GM18907 (cell line): ENCODE data around the gene ORC5.
"Not testable (repeated sequence)": the region's sequence is repeated elsewhere in the genome, so short reads cannot be mapped to it uniquely, and the experiment has no call there.

Experiments used
- ATAC-seq: cut with Tn5 transposase; IDR thresholded peaks from one replicate; pipeline ENCODE4 v1.9.1; 2021; ENCODE audit warnings: mild to moderate bottlenecking, moderate library complexity; ENCODE audit not compliant: unreplicated experiment

ORC5 gene

DNA sequence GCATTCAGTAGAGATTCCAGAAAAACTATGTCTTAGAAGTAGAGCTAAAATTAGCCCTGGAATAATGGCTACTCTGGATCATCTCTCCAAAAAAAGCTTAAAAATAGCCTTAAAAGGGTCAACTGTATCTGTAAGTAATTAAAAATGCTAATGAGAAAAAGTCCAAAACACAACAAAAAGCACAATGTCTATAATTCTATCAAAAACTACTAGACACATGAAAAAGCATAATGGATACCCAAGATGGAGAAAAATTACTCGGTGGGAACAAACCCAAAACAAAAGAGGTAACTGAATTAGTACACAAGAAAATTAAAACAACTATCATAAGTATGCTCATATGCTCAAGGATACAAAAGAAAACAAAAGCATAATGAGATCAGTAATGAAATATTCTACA lies 15.4 kb downstream of the ORC5 start:
- ATAC-seq, result no peak

DNA sequence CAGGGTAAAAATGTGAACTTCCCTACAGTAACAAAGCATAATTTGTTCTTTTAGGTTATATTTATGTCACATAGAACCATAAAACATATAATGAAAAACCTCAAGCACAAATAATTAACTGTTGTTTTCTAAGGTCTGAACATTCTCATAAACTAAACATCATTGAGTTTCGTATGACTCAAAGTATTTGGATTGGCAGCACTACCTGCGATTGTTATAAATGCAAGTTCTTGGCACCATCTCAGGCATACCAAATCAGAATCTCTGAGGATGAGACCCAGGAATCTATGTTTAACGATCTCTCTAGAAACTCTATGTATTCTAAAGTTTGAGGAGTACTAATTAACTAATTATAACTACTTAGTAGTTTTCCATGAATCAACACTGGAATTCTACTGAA lies 22.5 kb downstream of the ORC5 start:
- no peak for ATAC-seq

DNA sequence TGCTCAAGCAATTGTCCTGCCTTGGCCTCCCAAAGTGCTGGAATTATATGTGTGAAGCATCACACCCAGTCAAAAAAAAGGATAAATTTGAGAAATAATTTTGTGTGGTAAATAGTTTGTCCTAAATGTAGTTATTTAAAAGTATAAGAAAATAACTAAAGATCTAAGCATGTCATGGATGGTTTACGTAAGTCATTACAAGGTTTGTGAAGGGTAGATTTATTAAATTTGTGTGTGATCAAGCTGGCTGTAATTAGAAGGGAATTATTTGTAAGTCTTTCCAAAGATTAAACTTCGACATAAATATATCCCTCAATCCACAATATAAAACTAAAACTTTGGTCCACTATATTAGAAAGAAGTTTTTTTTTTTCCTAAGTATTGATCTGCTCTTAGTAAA lies 28.6 kb downstream of the ORC5 start:
- no peak for ATAC-seq

GRCh38 chr7:104177565-104178083 lies 30.2 kb downstream of the ORC5 start:
- not testable (repeated sequence) for ATAC-seq

DNA sequence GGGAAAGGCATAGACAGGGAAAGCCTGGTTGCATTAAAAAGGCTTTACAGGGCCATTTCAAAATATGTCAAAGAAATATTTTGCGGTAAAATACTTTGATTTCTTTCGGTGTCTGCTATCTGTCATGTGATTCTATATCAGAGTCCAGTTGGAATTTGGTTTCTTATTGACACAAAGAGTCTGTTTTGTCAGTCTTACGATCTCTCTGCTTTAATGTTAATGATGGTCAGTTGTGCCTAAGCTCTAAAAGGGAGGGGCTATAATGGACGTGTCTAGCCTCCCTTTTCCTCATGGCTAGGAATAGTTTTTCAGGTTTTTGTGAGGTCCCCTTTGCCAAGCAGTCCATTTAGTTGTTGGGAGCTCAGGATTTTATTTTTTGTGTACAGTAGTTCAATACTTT lies 31.5 kb downstream of the ORC5 start:
- no peak for ATAC-seq

- ATAC-seq, result no peak
Observed at GRCh38 chr7:104175361-104175984, 32.3 kb downstream of the ORC5 start.

GRCh38 chr7:104174798-104175197 lies 33.0 kb downstream of the ORC5 start:
- ATAC-seq, result no peak

- ATAC-seq, result no peak
Observed at GRCh38 chr7:104162081-104162480, 45.7 kb downstream of the ORC5 start.

DNA sequence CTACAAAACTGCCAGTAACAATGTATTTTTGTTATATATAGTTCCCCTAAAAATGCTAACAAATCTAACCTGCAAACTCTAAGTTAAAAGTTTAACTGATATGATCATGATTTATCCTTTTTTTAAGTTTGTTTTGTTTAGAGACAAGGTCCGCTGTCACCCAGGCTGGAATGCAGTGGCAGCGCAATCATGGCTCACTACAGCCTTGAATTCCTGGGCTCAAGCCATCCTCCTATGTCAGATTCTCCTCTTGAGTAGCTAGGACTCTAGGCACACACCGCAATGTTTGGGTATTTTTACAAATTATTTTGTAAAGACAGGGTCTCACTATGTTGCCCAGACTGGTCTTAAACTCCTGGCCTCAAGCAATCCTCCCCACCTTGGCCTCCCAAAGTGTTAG lies 46.6 kb downstream of the ORC5 start:
- no peak for ATAC-seq

GRCh38 chr7:104160375-104160774 lies 47.4 kb downstream of the ORC5 start:
- ATAC-seq, result no peak

DNA sequence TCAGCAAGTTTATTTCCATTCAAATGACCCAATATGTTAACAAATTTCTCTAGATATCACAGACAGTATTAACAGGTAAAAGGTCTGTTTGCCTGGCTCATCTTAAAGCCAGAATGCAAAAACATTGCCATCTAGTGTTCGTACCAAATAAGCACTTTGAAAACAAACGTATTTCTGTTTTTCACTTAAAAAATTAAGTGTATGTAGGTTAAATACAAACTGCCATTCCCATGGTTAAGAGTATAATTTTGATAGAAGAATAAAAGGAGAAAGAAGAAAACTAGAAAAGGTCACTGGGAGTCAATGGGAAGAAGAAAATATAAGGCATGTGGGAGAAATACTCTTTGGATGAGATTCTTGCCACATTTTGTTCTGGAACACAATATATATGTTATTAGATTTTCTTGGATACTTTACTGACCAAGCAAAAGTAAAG lies 51.0 kb downstream of the ORC5 start:
- ATAC-seq, result no peak

DNA sequence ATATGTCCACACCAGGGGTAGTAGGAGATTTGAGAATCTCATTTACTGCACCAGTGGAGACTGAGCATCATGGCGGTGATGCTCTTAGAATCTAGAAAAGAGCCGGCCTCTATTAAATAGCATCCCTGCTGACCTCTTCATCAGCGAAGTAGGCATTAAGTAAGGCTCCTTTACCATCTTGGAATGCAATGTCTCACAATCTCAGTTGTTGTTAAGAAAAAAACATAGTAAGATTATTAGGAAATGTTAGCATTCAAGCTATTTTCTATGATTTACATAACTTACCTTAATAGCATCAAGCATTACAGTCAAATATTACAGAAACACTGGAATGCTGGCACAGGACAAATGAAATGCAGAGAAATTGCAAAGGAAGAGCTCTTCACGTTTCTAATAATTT lies 54.5 kb downstream of the ORC5 start:
- no peak for ATAC-seq

- no peak for ATAC-seq
Observed at GRCh38 chr7:104152468-104152867, 55.3 kb downstream of the ORC5 start.

DNA sequence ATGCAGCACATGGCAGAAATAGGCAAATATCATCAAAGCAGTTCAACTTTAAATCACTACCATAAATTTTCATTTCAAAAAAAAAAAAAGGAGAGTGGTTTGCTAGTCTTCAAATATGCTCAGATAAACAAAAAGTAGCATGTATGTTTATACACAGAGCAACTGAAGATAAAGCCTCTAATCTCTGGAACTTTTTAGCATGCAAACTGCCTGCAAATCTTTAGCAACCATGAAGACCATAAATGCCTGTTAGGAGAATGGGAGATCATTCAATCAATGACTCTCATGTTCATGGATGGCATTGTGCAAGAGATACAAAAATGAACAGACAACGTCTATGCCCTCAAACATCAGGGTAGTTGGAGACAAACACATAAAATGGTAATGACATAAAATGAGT lies 57.3 kb downstream of the ORC5 start:
- ATAC-seq, result no peak

DNA sequence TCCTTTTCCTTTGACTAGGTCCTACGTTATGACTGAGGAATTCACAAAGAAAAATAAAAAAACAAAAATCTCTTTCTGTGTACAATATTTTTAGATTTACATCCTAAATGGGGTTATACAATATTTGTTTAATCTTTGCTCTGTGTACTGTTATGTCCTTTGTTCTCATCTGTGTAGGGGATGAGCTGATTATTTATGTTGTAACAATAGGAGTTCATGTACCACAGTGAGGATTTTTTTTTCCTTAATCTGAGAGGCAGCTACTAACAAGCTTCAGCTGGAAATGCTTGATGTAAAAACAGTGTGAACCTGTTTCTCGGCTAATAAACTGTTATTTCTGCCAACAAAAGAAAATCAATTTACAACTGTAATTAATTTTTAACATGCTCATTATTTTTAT lies 58.0 kb downstream of the ORC5 start:
- ATAC-seq, result no peak

DNA sequence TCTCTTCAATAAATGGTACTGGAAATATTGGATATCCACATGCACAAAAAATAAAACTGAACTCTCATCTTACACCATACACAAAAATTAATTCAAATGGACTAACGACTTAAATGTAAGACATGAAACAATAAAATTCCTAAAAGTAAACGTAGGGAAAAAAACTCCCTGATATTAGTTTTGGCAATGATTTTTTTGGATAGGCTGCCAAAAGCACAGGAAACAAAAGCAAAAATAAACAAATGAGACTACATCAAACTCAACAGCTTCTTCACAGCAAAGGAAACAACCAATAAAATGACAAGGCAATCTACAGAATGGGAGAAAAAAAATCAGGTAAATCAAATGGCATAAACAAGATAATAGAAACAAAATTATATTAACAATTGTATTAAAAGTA lies 65.7 kb downstream of the ORC5 start:
- ATAC-seq, result no peak

DNA sequence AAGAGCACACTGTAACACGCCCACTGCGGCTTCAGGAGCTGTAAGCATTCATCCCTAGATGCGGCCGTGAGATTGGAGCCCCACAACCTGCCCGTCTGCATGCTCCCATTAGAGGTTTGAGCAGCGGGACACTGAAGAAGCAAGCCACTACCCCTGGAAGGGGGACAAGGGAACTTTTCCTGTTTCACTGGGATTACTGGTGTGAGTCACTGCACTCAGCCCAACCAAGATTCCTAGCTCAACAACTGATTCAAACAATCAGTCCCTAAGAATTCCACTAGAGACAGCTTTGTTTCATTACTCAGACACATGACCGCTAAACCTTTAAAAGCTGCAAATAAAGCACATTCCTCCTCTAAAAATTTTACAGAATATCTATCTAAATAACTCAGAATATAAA lies 69.8 kb downstream of the ORC5 start:
- ATAC-seq, result no peak

- no peak for ATAC-seq
Observed at GRCh38 chr7:104137511-104137910, 70.3 kb downstream of the ORC5 start.

DNA sequence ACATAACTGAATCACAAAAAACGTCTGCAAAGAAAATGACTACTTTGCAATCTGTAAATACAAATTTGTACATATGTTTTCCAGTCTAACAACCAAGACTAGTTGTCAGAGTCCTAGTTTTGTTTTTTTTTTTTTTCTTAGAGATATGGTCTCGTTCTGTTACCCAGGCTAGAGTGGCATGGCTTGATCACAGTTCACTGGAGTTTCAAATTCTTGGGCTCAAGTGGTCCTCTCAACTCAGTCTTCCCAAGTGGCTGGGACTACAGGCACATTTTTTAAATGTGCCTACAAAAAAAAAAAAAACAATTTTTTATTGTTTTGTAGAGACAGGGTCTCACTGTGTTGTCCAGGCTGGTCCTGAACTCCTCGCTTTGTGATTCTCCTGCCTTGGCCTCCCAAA lies 70.8 kb downstream of the ORC5 start:
- no peak for ATAC-seq

- ATAC-seq, result no peak
Observed at GRCh38 chr7:104136561-104136960, 71.3 kb downstream of the ORC5 start.

- no peak for ATAC-seq
Observed at GRCh38 chr7:104135760-104136558, 71.9 kb downstream of the ORC5 start.

DNA sequence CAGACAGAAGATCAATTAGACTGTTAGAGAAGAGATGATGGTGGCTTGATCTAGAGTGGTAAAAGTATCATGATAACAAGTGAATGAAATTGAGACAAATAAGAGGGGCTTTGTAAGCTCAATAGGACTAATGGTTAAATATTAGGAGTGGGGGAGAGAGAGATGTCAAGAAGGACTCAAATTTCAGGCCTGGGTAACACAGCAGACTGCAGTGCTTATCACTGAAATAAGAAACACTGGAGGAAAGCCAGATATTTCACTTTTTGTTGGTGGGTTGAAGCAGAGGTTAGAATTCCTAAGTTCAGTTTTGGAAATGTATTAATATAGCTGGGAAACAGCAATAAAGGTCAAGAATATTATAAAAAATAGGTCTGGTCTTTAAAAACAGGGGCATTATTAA lies 74.6 kb downstream of the ORC5 start:
- ATAC-seq, result no peak
